MM.1S (cell line): ENCODE results near the gene IQCM.
"Not testable (repeated sequence)": the region's sequence is repeated elsewhere in the genome, so short reads cannot be mapped to it uniquely, and the experiment has no call there.

Experiments
- DNase-seq: peaks from one replicate; pipeline ENCODE4 v3.0.0-alpha.2; 2015
- H2AFZ ChIP-seq: fragments of 300-600 bp; sonication (generic); 2 replicates; pipeline ENCODE4 v1.6.0; 2016; ENCODE audit warnings: antibody characterized with exemption, low read length
- H3F3A ChIP-seq: fragments of 300-600 bp; sonication (generic); 2 replicates; pipeline ENCODE4 v1.6.1; 2016; ENCODE audit warnings: mild to moderate bottlenecking, antibody characterized with exemption, low read length, moderate library complexity, mixed read lengths; ENCODE audit not compliant: insufficient read depth
- H3K27ac ChIP-seq: fragments of 300-600 bp; sonication (generic); 2 replicates; pipeline ENCODE4 v1.5.1; 2016; ENCODE audit warnings: mild to moderate bottlenecking, low read length
- H3K27me3 ChIP-seq: fragments of 300-600 bp; sonication (generic); replicated peaks from 2 replicates; pipeline ENCODE4 v1.6.0; 2016; ENCODE audit warnings: low read length; ENCODE audit not compliant: insufficient read depth
- H3K36me3 ChIP-seq: fragments of 300-600 bp; sonication (generic); replicated peaks from 2 replicates; pipeline ENCODE4 v1.6.1; 2016; ENCODE audit warnings: mild to moderate bottlenecking, low read length, mixed read lengths; ENCODE audit not compliant: insufficient read depth
- H3K4me1 ChIP-seq: fragments of 300-600 bp; sonication (generic); 2 replicates; pipeline ENCODE4 v1.6.1; 2016; ENCODE audit warnings: low read length, mixed read lengths
- H3K4me2 ChIP-seq: fragments of 300-600 bp; sonication (generic); 2 replicates; pipeline ENCODE4 v1.6.0; 2016; ENCODE audit warnings: low read depth, low read length
- H3K4me3 ChIP-seq: fragments of 300-600 bp; sonication (generic); 2 replicates; pipeline ENCODE4 v1.5.1; 2016; ENCODE audit warnings: low read length, mixed read lengths
- H3K79me2 ChIP-seq: fragments of 300-600 bp; sonication (generic); 2 replicates; pipeline ENCODE4 v1.6.1; 2016; ENCODE audit warnings: mixed run types, low read length, mixed read lengths
- H3K9ac ChIP-seq: fragments of 300-600 bp; sonication (generic); 2 replicates; pipeline ENCODE4 v1.6.1; 2016; ENCODE audit warnings: low read length, mixed read lengths
- H3K9me2 ChIP-seq: fragments of 300-600 bp; sonication (generic); replicated peaks from 2 replicates; pipeline ENCODE4 v1.6.1; 2016; ENCODE audit warnings: mild to moderate bottlenecking, low read length, mixed read lengths; ENCODE audit not compliant: insufficient read depth
- H3K9me3 ChIP-seq: fragments of 300-600 bp; sonication (generic); replicated peaks from 2 replicates; pipeline ENCODE4 v1.6.1; 2016; ENCODE audit warnings: mild to moderate bottlenecking, low read length, mixed read lengths; ENCODE audit not compliant: insufficient read depth
- H4K20me1 ChIP-seq: fragments of 300-600 bp; sonication (generic); 2 replicates; pipeline ENCODE4 v1.6.1; 2016; ENCODE audit warnings: mild to moderate bottlenecking, low read length, moderate library complexity, mixed read lengths; ENCODE audit not compliant: insufficient read depth
- EZH2 ChIP-seq: fragments of 300-600 bp; sonication (generic); optimal IDR thresholded peaks from 2 replicates; pipeline ENCODE3; 2017; ENCODE audit warnings: low read depth, mild to moderate bottlenecking, antibody characterized with exemption, low read length, mixed read lengths
- EZH2phosphoT487 ChIP-seq: fragments of 300-600 bp; sonication (generic); IDR thresholded peaks from 2 replicates; pipeline ENCODE4 v1.6.1; 2018; ENCODE audit warnings: antibody characterized with exemption, low read length
- TF ChIP-seq, protein P1 (sequence below): fragments of 300-600 bp; sonication (generic); IDR thresholded peaks from 2 replicates; pipeline ENCODE4 v1.5.1; 2016; ENCODE audit warnings: antibody characterized with exemption, low read length, mixed read lengths

IQCM gene

DNA sequence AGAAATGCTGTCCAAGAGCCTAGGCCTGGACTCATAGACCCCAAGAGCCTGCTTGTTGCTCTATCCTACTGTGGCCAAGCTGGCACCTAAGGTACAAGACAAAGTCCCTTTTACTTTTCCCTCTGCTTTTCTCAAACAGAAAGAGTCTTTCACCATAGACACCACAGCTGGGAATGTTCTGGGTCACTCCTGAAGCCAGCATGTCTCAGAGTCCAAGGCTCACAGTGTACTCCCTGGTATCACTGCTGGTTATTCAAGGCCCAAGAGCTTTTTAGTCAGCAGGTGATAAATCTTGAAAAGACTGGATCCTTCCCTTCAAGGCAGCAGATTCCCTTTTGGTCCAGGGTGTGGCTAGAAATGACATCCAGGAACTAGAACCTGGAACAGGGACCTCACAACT is 328.8 kb downstream of the IQCM start:
- no peaks in the 10 kb centered on the region for H4K20me1 ChIP-seq
- no peak for DNase-seq
- H3K79me2 ChIP-seq = no peaks in the 10 kb centered on the region
- no peak overlapping the region for H2AFZ ChIP-seq
- no peaks in the 10 kb centered on the region for H3K27me3 ChIP-seq
- no peak overlapping the region for H3K4me3 ChIP-seq
- H3K4me1 ChIP-seq = no peaks in the 10 kb centered on the region
- no peaks in the 10 kb centered on the region for H3K9me3 ChIP-seq
- TF ChIP-seq EZH2phosphoT487 (no peak), EZH2 (no peak)
- TF ChIP-seq, protein P1, sequence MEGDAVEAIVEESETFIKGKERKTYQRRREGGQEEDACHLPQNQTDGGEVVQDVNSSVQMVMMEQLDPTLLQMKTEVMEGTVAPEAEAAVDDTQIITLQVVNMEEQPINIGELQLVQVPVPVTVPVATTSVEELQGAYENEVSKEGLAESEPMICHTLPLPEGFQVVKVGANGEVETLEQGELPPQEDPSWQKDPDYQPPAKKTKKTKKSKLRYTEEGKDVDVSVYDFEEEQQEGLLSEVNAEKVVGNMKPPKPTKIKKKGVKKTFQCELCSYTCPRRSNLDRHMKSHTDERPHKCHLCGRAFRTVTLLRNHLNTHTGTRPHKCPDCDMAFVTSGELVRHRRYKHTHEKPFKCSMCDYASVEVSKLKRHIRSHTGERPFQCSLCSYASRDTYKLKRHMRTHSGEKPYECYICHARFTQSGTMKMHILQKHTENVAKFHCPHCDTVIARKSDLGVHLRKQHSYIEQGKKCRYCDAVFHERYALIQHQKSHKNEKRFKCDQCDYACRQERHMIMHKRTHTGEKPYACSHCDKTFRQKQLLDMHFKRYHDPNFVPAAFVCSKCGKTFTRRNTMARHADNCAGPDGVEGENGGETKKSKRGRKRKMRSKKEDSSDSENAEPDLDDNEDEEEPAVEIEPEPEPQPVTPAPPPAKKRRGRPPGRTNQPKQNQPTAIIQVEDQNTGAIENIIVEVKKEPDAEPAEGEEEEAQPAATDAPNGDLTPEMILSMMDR = no peak
- no peak overlapping the region for H3K27ac ChIP-seq
- H3K9ac ChIP-seq = no peak overlapping the region
- no peak overlapping the region for H3K4me2 ChIP-seq
- no peaks in the 10 kb centered on the region for H3F3A ChIP-seq
- no peaks in the 10 kb centered on the region for H3K36me3 ChIP-seq
- no peaks in the 10 kb centered on the region for H3K9me2 ChIP-seq

GRCh38 chr4:149468669-149469068 is 347.0 kb downstream of the IQCM start:
- H2AFZ ChIP-seq, H3K36me3 ChIP-seq, H3K27me3 ChIP-seq, H3K79me2 ChIP-seq, H3K9me2 ChIP-seq, H3K9me3 ChIP-seq, DNase-seq, H4K20me1 ChIP-seq, H3K4me2 ChIP-seq, H3F3A ChIP-seq, H3K4me3 ChIP-seq, H3K27ac ChIP-seq, H3K9ac ChIP-seq, H3K4me1 ChIP-seq: not testable (repeated sequence)

DNA sequence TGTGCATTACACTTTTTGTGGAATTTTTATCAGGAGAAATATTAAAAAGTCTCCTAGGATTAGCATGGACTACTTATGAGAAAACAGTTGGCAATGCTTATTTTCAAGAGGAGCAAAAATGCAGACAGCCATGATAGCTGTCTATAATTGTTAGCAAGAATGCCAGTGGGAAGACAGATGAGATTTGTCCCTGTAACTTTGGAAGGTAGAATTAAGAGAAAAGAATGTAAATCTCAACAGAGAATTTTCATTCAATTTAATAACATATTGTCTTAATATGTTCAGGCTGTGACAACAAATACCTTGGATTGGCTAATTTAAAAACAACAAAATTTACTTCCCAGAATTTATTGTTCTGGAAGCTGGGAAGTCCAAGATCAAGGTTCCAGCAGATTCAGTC is 349.2 kb downstream of the IQCM start:
- Histone ChIP-seq H2AFZ (no peak overlapping the region), H3K4me2 (no peak overlapping the region), H3K27me3 (no peaks in the 10 kb centered on the region), H3K36me3 (no peaks in the 10 kb centered on the region), H3K9ac (no peak overlapping the region), H3K27ac (no peak overlapping the region), H3K4me1 (no peaks in the 10 kb centered on the region), H3F3A (no peaks in the 10 kb centered on the region), H4K20me1 (no peaks in the 10 kb centered on the region), H3K79me2 (no peaks in the 10 kb centered on the region), H3K4me3 (no peak overlapping the region), H3K9me3 (no peaks in the 10 kb centered on the region), H3K9me2 (no peaks in the 10 kb centered on the region)
- DNase-seq = no peak
- TF ChIP-seq EZH2 (no peak), EZH2phosphoT487 (no peak)
- TF ChIP-seq, protein P1 = no peak

GRCh38 chr4:149465955-149466354 is 349.7 kb downstream of the IQCM start:
- Histone ChIP-seq H3K36me3 (no peaks in the 10 kb centered on the region), H3K27me3 (no peaks in the 10 kb centered on the region), H3K4me3 (no peak overlapping the region), H3K79me2 (no peaks in the 10 kb centered on the region), H3K9ac (no peak overlapping the region), H3K4me1 (no peaks in the 10 kb centered on the region), H3K27ac (no peak overlapping the region), H3K4me2 (no peak overlapping the region), H3K9me3 (no peaks in the 10 kb centered on the region), H2AFZ (no peak overlapping the region), H4K20me1 (no peaks in the 10 kb centered on the region), H3F3A (no peaks in the 10 kb centered on the region), H3K9me2 (no peaks in the 10 kb centered on the region)
- no peak for DNase-seq
- TF ChIP-seq EZH2 = no peak
- no peak for TF ChIP-seq EZH2phosphoT487
- TF ChIP-seq, protein P1 = no peak
